HCT116 (cell line): ENCODE measurements around the gene ZFX. TPM values are rescaled to one million over a fixed set of nuclear protein-coding genes. Genes with fewer than 3 reads are reported as not detected.

Experiments
- ATAC-seq: fragments of 200-7000 bp; cut with Tn5 transposase; 2 replicates; pipeline ENCODE4 v1.9.1; 2020; ENCODE audit warnings: mild to moderate bottlenecking, moderate library complexity
- BruUV-seq: library from RNA; stranded (reverse); fragments of 400-500 nt; replicated peaks from 2 replicates; lab custom pipeline; 2021; lab: Mats Ljungman, UMichigan
- CTCF ChIA-PET: fragments of 300-600 bp; sonication (Branson Sonifier 250); formaldehyde crosslinking; loops from one replicate; lab custom pipeline; 2021; ENCODE audit warnings: antibody characterized with exemption; lab: Charles Lee
- POLR2A ChIA-PET: fragments of 300-600, 350-600 bp; sonication (Branson Sonifier 250); formaldehyde crosslinking; loops from one replicate; lab custom pipeline; 2021; ENCODE audit warnings: antibody characterized with exemption; lab: Charles Lee
- RAD21 ChIA-PET, 2 experiments: fragments of 300-600 bp; sonication (Branson Sonifier 250); formaldehyde crosslinking; loops; one replicate each; lab custom pipeline; 2023; ENCODE audit warnings: low total read pairs in 2 of 2; ENCODE audit not compliant: uncharacterized antibody in 2 of 2, unreplicated experiment in 2 of 2, low non-redundant PET in 1 of 2; lab: Charles Lee
- DNase-seq: peaks from one replicate; pipeline ENCODE4 v3.0.0-alpha.2; 2010; ENCODE audit warnings: low read depth, low spot score
- H2AFZ ChIP-seq: fragments of 200-600 bp; shearing (Covaris generic), sonication (generic); 2 replicates; pipeline ENCODE4 v1.6.1; 2017; ENCODE audit warnings: low read depth, mixed run types, mixed read lengths, antibody characterized with exemption, low read length; ENCODE audit not compliant: poor library complexity, severe bottlenecking
- H3K27ac ChIP-seq: 2 replicates; pipeline ENCODE4 v1.5.1; 2012; ENCODE audit warnings: low read depth, low read length
- H3K27me3 ChIP-seq: fragments of 200-600 bp; sonication (generic); 2 replicates; pipeline ENCODE4 v1.6.1; 2016; ENCODE audit warnings: mixed run types, low read length, mixed read lengths; ENCODE audit not compliant: insufficient read depth
- H3K36me3 ChIP-seq, 2 experiments: fragments of 200-500 bp in 1 of 2; fragments of 200-600 bp in 1 of 2; sonication (Bioruptor generic) in 1 of 2; sonication (generic) in 1 of 2; 2 replicates each; pipeline versions ENCODE4 v1.5.1 to v1.6.1; 2014 to 2016; ENCODE audit warnings: low read length in 2 of 2, inconsistent platforms in 1 of 2, mixed read lengths in 1 of 2, mixed run types in 1 of 2; ENCODE audit not compliant: insufficient read depth in 2 of 2, control insufficient read depth in 1 of 2
- H3K4me1 ChIP-seq, 2 experiments: fragments of 200-600 bp in 1 of 2; sonication (generic) in 1 of 2; 2 replicates each; pipeline versions ENCODE4 v1.5.1 to v1.6.1; 2012 to 2017; ENCODE audit warnings: low read length in 2 of 2, inconsistent platforms in 1 of 2, mild to moderate bottlenecking in 1 of 2, mixed read lengths in 1 of 2, mixed run types in 1 of 2, moderate library complexity in 1 of 2; ENCODE audit not compliant: insufficient read depth in 2 of 2, control insufficient read depth in 1 of 2
- H3K4me2 ChIP-seq: fragments of 200-600 bp; sonication (generic); 2 replicates; pipeline ENCODE4 v1.6.1; 2017; ENCODE audit warnings: mixed run types, low read length, mixed read lengths
- H3K4me3 ChIP-seq, 2 experiments: fragments of 200-600 bp in 1 of 2; sonication (generic) in 1 of 2; replicated peaks in 1 of 2; 2 replicates each; pipeline ENCODE4 v1.5.1; 2011 to 2016; ENCODE audit warnings: low read length in 2 of 2, control low read depth in 1 of 2, low read depth in 1 of 2, mild to moderate bottlenecking in 1 of 2, mixed read lengths in 1 of 2, mixed run types in 1 of 2
- H3K79me2 ChIP-seq: fragments of 200-600 bp; sonication (generic); 2 replicates; pipeline ENCODE4 v1.6.1; 2017; ENCODE audit warnings: mild to moderate bottlenecking, mixed run types, low read length, moderate library complexity, mixed read lengths; ENCODE audit not compliant: insufficient read depth
- H3K9ac ChIP-seq: fragments of 200-600 bp; sonication (generic); 2 replicates; pipeline ENCODE4 v1.6.1; 2016; ENCODE audit warnings: low read length, mixed read lengths
- H3K9me2 ChIP-seq: fragments of 200-600 bp; sonication (generic), shearing (Covaris generic); 2 replicates; pipeline ENCODE4 v1.6.1; 2017; ENCODE audit warnings: mixed run types, mild to moderate bottlenecking, moderate library complexity; ENCODE audit not compliant: insufficient read depth
- H3K9me3 ChIP-seq, 2 experiments: fragments of 200-500 bp in 1 of 2; fragments of 200-600 bp in 1 of 2; sonication (Bioruptor generic) in 1 of 2; sonication (generic) in 1 of 2; 2 replicates each; pipeline ENCODE4 v1.6.1; 2014 to 2017; ENCODE audit warnings: low read length in 2 of 2, mixed read lengths in 2 of 2, inconsistent platforms in 1 of 2, low read depth in 1 of 2, mild to moderate bottlenecking in 1 of 2, mixed run types in 1 of 2, moderate library complexity in 1 of 2; ENCODE audit not compliant: control insufficient read depth in 1 of 2, insufficient read depth in 1 of 2
- H4K20me1 ChIP-seq: fragments of 200-600 bp; sonication (generic), shearing (Covaris generic); 2 replicates; pipeline ENCODE4 v1.6.1; 2017; ENCODE audit warnings: mixed run types, mild to moderate bottlenecking, moderate library complexity; ENCODE audit not compliant: insufficient read depth
- CEBPB ChIP-seq: IDR thresholded peaks from 2 replicates; pipeline ENCODE4 v1.6.1; 2012; ENCODE audit warnings: low read depth
- FOSL1 ChIP-seq: IDR thresholded peaks from 2 replicates; pipeline ENCODE4 v1.6.1; 2012; ENCODE audit warnings: low read depth
- JUND ChIP-seq: IDR thresholded peaks from 2 replicates; pipeline ENCODE4 v1.6.1; 2012
- MAX ChIP-seq: IDR thresholded peaks from 2 replicates; pipeline ENCODE4 v1.6.1; 2012
- POLR2A ChIP-seq: IDR thresholded peaks from 2 replicates; pipeline ENCODE4 v1.7.0; 2011; ENCODE audit warnings: borderline replicate concordance; ENCODE audit not compliant: insufficient read depth, insufficient read length; ENCODE audit errors: extremely low read depth
- POLR2AphosphoS5 ChIP-seq: IDR thresholded peaks from 2 replicates; pipeline ENCODE4 v1.6.1; 2011; ENCODE audit warnings: mild to moderate bottlenecking, low read depth, low read length, moderate library complexity
- RAD21 ChIP-seq: IDR thresholded peaks from 2 replicates; pipeline ENCODE4 v1.6.1; 2012; ENCODE audit warnings: low read depth, mild to moderate bottlenecking
- REST ChIP-seq: IDR thresholded peaks from 2 replicates; pipeline ENCODE4 v1.6.1; 2012; ENCODE audit warnings: low read depth
- SIN3A ChIP-seq: IDR thresholded peaks from 2 replicates; pipeline ENCODE4 v1.6.1; 2012; ENCODE audit warnings: low read depth
- TCF7L2 ChIP-seq: IDR thresholded peaks from 2 replicates; pipeline ENCODE4 v1.7.0; 2011; ENCODE audit warnings: borderline replicate concordance, inconsistent platforms; ENCODE audit not compliant: insufficient read depth, insufficient read length; ENCODE audit errors: extremely low read depth
- YY1 ChIP-seq: IDR thresholded peaks from 2 replicates; pipeline ENCODE4 v1.6.1; 2011; ENCODE audit warnings: low read length, low read depth, moderate library complexity, mild to moderate bottlenecking; ENCODE audit not compliant: insufficient replicate concordance; ENCODE audit errors: extremely low read depth
- ZFX ChIP-seq: fragments of 450-650 bp; IDR thresholded peaks from 2 replicates; pipeline ENCODE4 v1.6.1; 2017
- intact Hi-C: fragments of 100-400 bp; cut with micrococcal nuclease; formaldehyde crosslinking; loops from 2 replicates; pipeline ENCODE4 v1.10.0; 2022
- total RNA-seq: library from RNA; stranded (reverse); gene quantifications from one replicate; pipeline ENCODE4 v1.2.1, GENCODE V29; 2021; ENCODE audit not compliant: unreplicated experiment
- TF ChIP-seq, protein P1 (sequence below): IDR thresholded peaks from 2 replicates; pipeline ENCODE4 v1.6.1; 2012
- TF ChIP-seq, protein P2 (sequence below): IDR thresholded peaks from 2 replicates; pipeline ENCODE4 v1.6.1; 2011; ENCODE audit warnings: mild to moderate bottlenecking, low read length, moderate library complexity; ENCODE audit not compliant: insufficient replicate concordance; ENCODE audit errors: extremely low read depth

Gene ZFX
- total RNA-seq, 1 experiment from 2014 or later = 28.1 TPM

- Histone ChIP-seq H3K27ac (peak overlapping the region; percentile 98; the same call in 1 of the 2 replicates), H3K27me3 (no peaks in the 10 kb centered on the region), H3K9ac (peak overlapping the region; percentile 47), H3K9me2 (no peaks in the 10 kb centered on the region), H4K20me1 (no peaks in the 10 kb centered on the region), H3K36me3 (no peaks in the 10 kb centered on the region), H3K79me2 (peaks cover 15% of the 10 kb centered on the region), H2AFZ (peak overlapping the region; percentile 82), H3K4me2 (peak overlapping the region; percentile 66), H3K9me3 (no peaks in the 10 kb centered on the region), H3K4me3 (peak overlapping the region in 1 of 2 experiments; percentile 27; a peak in 2 of 4 replicates), H3K4me1 (peaks cover 28 to 41% of the 10 kb centered on the region in 2 experiments)
- TF ChIP-seq SIN3A = no peak
- TF ChIP-seq MAX = no peak
- no peak for TF ChIP-seq FOSL1
- ChIA-PET RAD21 (no interaction called here), CTCF (no interaction called here), POLR2A (no interaction called here)
- no peak for DNase-seq
- intact Hi-C loops = loop anchor here (5.0 kb wide), 1 partner anchor 54 kb away; no protein-coding TSS in a partner anchor
- no TSS peak for BruUV-seq
- no peak for ATAC-seq
These were observed 3.1 kb upstream of the ZFX start for GRCh38 chrX:24146283-24146949.

DNA sequence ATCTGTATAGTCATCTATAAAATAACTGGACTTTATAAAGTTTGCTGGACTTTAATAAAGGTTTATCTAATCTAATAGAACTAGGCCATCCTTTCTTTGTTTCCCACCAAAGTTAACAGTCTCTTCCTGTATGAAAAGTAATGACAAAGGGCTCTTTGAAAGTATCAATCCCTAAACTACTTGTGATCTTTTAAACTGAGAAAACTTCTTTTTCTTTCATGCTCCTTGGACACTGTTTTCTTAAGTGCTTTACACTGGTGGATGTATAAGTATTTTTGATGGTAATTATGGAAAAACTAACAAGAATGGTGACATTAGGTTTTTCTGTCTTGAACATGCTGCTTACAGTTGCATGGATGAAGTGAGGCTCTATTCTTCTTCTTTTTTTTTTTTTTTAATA, 2.4 kb upstream of the ZFX start:
- POLR2A ChIA-PET = no interaction called here
- H3K9ac ChIP-seq = peak overlapping the region; percentile 47; the same call in 1 of the 2 replicates
- peaks cover 22% of the 10 kb centered on the region for H3K79me2 ChIP-seq
- peak overlapping the region; percentile 66; the same call in 1 of the 2 replicates for H3K4me2 ChIP-seq
- no peaks in the 10 kb centered on the region for H3K9me3 ChIP-seq
- H3K27me3 ChIP-seq = no peaks in the 10 kb centered on the region
- DNase-seq = no peak
- peak overlapping the region; percentile 82 for H2AFZ ChIP-seq
- H3K27ac ChIP-seq = peak overlapping the region; percentile 98
- no peak for ATAC-seq
- no TSS peak for BruUV-seq
- RAD21 ChIA-PET = no interaction called here
- H3K36me3 ChIP-seq = no peaks in the 10 kb centered on the region
- CTCF ChIA-PET = no interaction called here
- H3K9me2 ChIP-seq = no peaks in the 10 kb centered on the region
- H3K4me3 ChIP-seq = no peak overlapping the region
- intact Hi-C loops = loop anchor here (5.0 kb wide), 1 partner anchor 55 kb away; no protein-coding TSS in a partner anchor
- no peaks in the 10 kb centered on the region for H4K20me1 ChIP-seq
- H3K4me1 ChIP-seq = peaks cover 28 to 43% of the 10 kb centered on the region in 2 experiments
- no peak for TF ChIP-seq JUND
- TF ChIP-seq, protein P1, sequence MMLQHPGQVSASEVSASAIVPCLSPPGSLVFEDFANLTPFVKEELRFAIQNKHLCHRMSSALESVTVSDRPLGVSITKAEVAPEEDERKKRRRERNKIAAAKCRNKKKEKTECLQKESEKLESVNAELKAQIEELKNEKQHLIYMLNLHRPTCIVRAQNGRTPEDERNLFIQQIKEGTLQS = no peak
- no peak for TF ChIP-seq POLR2A
- no peak for TF ChIP-seq CEBPB
- no peak for TF ChIP-seq FOSL1
- TF ChIP-seq RAD21 = no peak
- no peak for TF ChIP-seq TCF7L2
- TF ChIP-seq, protein P2, sequence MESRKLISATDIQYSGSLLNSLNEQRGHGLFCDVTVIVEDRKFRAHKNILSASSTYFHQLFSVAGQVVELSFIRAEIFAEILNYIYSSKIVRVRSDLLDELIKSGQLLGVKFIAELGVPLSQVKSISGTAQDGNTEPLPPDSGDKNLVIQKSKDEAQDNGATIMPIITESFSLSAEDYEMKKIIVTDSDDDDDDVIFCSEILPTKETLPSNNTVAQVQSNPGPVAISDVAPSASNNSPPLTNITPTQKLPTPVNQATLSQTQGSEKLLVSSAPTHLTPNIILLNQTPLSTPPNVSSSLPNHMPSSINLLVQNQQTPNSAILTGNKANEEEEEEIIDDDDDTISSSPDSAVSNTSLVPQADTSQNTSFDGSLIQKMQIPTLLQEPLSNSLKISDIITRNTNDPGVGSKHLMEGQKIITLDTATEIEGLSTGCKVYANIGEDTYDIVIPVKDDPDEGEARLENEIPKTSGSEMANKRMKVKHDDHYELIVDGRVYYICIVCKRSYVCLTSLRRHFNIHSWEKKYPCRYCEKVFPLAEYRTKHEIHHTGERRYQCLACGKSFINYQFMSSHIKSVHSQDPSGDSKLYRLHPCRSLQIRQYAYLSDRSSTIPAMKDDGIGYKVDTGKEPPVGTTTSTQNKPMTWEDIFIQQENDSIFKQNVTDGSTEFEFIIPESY = no peak
- no peak for TF ChIP-seq POLR2AphosphoS5
- TF ChIP-seq YY1 = no peak
- no peak for TF ChIP-seq REST
- TF ChIP-seq ZFX = no peak
